ENCODE measurements around the gene RPH3AL.

DNA sequence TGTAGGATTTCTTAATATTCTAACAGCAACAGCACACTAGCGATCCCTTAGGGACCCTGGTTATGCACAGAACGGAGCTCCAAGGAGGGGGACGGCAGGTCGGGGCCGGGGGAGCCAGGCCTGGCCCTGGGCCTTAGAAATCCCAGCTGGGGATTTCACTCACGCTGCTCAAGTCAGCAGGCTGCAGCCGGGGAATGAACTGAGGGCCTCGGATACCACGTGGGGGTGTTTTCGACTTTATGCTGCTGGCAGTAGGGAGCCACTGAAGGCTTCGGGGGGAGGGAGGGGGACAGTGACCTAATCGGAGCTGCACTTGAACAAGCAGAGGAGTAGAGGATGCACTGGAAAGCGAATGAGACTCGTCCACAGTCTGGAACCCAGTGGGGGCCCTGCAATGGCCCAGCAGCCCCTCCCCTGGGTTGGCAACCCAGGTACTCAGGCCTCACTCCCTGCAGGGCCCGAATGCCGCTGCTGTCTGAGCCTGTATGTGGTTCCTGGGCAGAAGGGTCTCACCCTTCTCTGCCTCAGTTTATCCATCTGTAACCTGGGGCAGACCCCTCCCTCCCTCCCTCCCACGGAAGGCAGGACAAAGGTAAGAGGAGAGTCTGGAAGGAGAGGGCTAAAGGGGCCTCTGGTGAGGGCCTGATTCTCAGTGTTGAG is 53.7 kb downstream of the RPH3AL start:
- no peak for TF ChIP-seq REPIN1 (tag by site-specific recombination; IDR thresholded peaks at IDR 0.05; ENCODE audit: low read depth)
- no peak for TF ChIP-seq YY1 (tag by site-specific recombination; IDR thresholded peaks at IDR 0.05)
- no peak for TF ChIP-seq ZNF366 (tag by site-specific recombination; conservative IDR thresholded peaks at IDR 0.05)
- TF ChIP-seq ZNF114 (tag by site-specific recombination; IDR thresholded peaks at IDR 0.05) = no peak
- no peak for TF ChIP-seq CTCF (tag by site-specific recombination; IDR thresholded peaks at IDR 0.05)
- no peak for TF ChIP-seq ZNF707 (tag by site-specific recombination; IDR thresholded peaks at IDR 0.05)
- no peak for TF ChIP-seq ZNF747 (tag by site-specific recombination; IDR thresholded peaks at IDR 0.05)
- TF ChIP-seq MYNN (tag by site-specific recombination; IDR thresholded peaks at IDR 0.05; ENCODE audit: borderline replicate concordance) = no peak
- TF ChIP-seq ZNF324 (tag by site-specific recombination; IDR thresholded peaks at IDR 0.05) = no peak
